ENCODE data around the gene ANKRD12.

- TF ChIP-seq, protein P1, sequence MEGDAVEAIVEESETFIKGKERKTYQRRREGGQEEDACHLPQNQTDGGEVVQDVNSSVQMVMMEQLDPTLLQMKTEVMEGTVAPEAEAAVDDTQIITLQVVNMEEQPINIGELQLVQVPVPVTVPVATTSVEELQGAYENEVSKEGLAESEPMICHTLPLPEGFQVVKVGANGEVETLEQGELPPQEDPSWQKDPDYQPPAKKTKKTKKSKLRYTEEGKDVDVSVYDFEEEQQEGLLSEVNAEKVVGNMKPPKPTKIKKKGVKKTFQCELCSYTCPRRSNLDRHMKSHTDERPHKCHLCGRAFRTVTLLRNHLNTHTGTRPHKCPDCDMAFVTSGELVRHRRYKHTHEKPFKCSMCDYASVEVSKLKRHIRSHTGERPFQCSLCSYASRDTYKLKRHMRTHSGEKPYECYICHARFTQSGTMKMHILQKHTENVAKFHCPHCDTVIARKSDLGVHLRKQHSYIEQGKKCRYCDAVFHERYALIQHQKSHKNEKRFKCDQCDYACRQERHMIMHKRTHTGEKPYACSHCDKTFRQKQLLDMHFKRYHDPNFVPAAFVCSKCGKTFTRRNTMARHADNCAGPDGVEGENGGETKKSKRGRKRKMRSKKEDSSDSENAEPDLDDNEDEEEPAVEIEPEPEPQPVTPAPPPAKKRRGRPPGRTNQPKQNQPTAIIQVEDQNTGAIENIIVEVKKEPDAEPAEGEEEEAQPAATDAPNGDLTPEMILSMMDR (conservative IDR thresholded peaks at IDR 0.05; ENCODE audit: low read length), result no peak
- no peak for TF ChIP-seq EZH2phosphoT487 (IDR thresholded peaks at IDR 0.05; ENCODE audit: borderline replicate concordance)
These were observed 6.4 kb upstream of the ANKRD12 start for GRCh38 chr18:9130195-9130594.

Data from Loucy (cell line).